Measurements from ENCODE around the gene WDR5. TPM values are rescaled to one million over a fixed set of nuclear protein-coding genes. Genes with fewer than 3 reads are reported as not detected.

Gene WDR5
- total RNA-seq, 1 donor from 2014 or later = 16.7 TPM

GRCh38 chr9:134173127-134174072 lies 37.5 kb downstream of the WDR5 start:
- DNase-seq (ENCODE audit: extremely low spot score in 2 of 2) = no peak
- TF ChIP-seq POLR2AphosphoS5 (IDR thresholded peaks at IDR 0.05; ENCODE audit: insufficient read depth in 1 of 2, low read depth in 1 of 2) (no peak), POLR2A (IDR thresholded peaks at IDR 0.05) (no peak), CTCF (IDR thresholded peaks at IDR 0.05) (no peak)
- H3K36me3 ChIP-seq = no peaks in the 10 kb centered on the region
- peaks cover 38% of the 10 kb centered on the region for H3K4me1 ChIP-seq
- no peaks in the 10 kb centered on the region for H3K9me3 ChIP-seq
- intact Hi-C loops (cut with DNase I) = loop anchor here (5.0 kb wide), 1 partner anchor 154 kb away; the partner anchor contains the start of gene RXRA
- no peak overlapping the region for H3K27ac ChIP-seq
- H3K27me3 ChIP-seq = no peaks in the 10 kb centered on the region
- no peak overlapping the region for H3K4me3 ChIP-seq

- TF ChIP-seq POLR2A (IDR thresholded peaks at IDR 0.05) (no peak), POLR2AphosphoS5 (IDR thresholded peaks at IDR 0.05; ENCODE audit: insufficient read depth in 1 of 2, low read depth in 1 of 2) (no peak), CTCF (IDR thresholded peaks at IDR 0.05) (no peak)
- H3K27ac ChIP-seq = no peak overlapping the region
- DNase-seq (ENCODE audit: extremely low spot score in 2 of 2) = no peak
- intact Hi-C loops (cut with DNase I) = loop anchor here (5.0 kb wide), 1 partner anchor 153 kb away; the partner anchor contains the start of gene RXRA
- H3K36me3 ChIP-seq = no peaks in the 10 kb centered on the region
- no peaks in the 10 kb centered on the region for H3K27me3 ChIP-seq
- H3K4me3 ChIP-seq = no peak overlapping the region
- peaks cover 45% of the 10 kb centered on the region for H3K4me1 ChIP-seq
- H3K9me3 ChIP-seq = no peaks in the 10 kb centered on the region
Measured at GRCh38 chr9:134174073-134174449, 38.2 kb downstream of the WDR5 start.

- intact Hi-C loops (cut with DNase I) = loop anchor here (5.0 kb wide), 1 partner anchor 153 kb away; the partner anchor contains the start of gene RXRA
- no peak overlapping the region for H3K27ac ChIP-seq
- no peak overlapping the region for H3K4me3 ChIP-seq
- peaks cover 46% of the 10 kb centered on the region for H3K4me1 ChIP-seq
- no peaks in the 10 kb centered on the region for H3K36me3 ChIP-seq
- H3K9me3 ChIP-seq = no peaks in the 10 kb centered on the region
- no peak for TF ChIP-seq POLR2A (IDR thresholded peaks at IDR 0.05)
- no peak for TF ChIP-seq CTCF (IDR thresholded peaks at IDR 0.05)
- TF ChIP-seq POLR2AphosphoS5 (IDR thresholded peaks at IDR 0.05; ENCODE audit: insufficient read depth in 1 of 2, low read depth in 1 of 2) = no peak
- H3K27me3 ChIP-seq = no peaks in the 10 kb centered on the region
- no peak for DNase-seq (ENCODE audit: extremely low spot score in 2 of 2)
Measured at GRCh38 chr9:134174526-134175290, 38.8 kb downstream of the WDR5 start.

- Histone ChIP-seq H3K4me3 (no peak overlapping the region), H3K9me3 (no peaks in the 10 kb centered on the region), H3K4me1 (peaks cover 46% of the 10 kb centered on the region), H3K36me3 (no peaks in the 10 kb centered on the region), H3K27me3 (no peaks in the 10 kb centered on the region), H3K27ac (no peak overlapping the region)
- no peak for TF ChIP-seq CTCF (IDR thresholded peaks at IDR 0.05)
- intact Hi-C loops (cut with DNase I) = no loop called here
- DNase-seq (ENCODE audit: extremely low spot score in 2 of 2) = no peak
Measured at GRCh38 chr9:134175291-134175807, 39.5 kb downstream of the WDR5 start.

Data from vagina (tissue), 2 donors.